DOHH2 (cell line): ENCODE measurements around the gene CACNG5.

Experiments used
- EZH2phosphoT487 ChIP-seq: fragments of 200-600 bp; sonication (generic); IDR thresholded peaks from 2 replicates; pipeline ENCODE4 v1.6.1; 2017; ENCODE audit warnings: borderline replicate concordance, mild to moderate bottlenecking, antibody characterized with exemption, low read length, moderate library complexity, mixed read lengths
- TF ChIP-seq, protein P1 (sequence below): fragments of 200-600 bp; sonication (generic); IDR thresholded peaks from one replicate; pipeline ENCODE4 v1.5.1; 2014; ENCODE audit warnings: antibody characterized with exemption, mild to moderate bottlenecking, low read depth, low read length; ENCODE audit not compliant: poor library complexity, severe bottlenecking

DNA sequence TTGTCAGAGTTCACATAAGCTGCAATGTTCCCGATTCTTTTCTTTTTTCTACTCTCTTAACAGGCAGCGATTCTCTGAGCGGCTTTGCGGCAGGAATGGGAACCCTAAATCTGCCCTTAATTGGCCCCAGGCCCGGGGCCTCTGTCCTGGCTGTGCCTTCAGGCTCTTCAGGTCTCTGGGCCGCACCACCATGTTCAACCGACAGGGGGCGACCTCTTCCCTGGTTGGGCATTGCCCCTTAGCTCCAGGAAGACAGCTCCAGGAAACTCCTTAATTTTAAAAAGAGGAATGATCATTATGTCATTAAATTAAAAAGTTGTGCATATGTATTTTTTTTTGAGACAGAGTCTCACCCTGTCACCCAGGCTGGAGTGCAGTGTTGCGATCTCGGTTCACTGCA lies 20.3 kb downstream of the CACNG5 start:
- TF ChIP-seq EZH2phosphoT487: no peak
- TF ChIP-seq, protein P1, sequence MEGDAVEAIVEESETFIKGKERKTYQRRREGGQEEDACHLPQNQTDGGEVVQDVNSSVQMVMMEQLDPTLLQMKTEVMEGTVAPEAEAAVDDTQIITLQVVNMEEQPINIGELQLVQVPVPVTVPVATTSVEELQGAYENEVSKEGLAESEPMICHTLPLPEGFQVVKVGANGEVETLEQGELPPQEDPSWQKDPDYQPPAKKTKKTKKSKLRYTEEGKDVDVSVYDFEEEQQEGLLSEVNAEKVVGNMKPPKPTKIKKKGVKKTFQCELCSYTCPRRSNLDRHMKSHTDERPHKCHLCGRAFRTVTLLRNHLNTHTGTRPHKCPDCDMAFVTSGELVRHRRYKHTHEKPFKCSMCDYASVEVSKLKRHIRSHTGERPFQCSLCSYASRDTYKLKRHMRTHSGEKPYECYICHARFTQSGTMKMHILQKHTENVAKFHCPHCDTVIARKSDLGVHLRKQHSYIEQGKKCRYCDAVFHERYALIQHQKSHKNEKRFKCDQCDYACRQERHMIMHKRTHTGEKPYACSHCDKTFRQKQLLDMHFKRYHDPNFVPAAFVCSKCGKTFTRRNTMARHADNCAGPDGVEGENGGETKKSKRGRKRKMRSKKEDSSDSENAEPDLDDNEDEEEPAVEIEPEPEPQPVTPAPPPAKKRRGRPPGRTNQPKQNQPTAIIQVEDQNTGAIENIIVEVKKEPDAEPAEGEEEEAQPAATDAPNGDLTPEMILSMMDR: peak; percentile 75
